Sigmoid colon (tissue), 4 donors: ENCODE results near the gene GTPBP4.

Experiments
- CTCF ChIP-seq, 4 experiments: fragments of 450-650 bp in 3 of 4; fragments of 200-600 bp in 1 of 4; IDR thresholded peaks; one replicate each; pipeline ENCODE4 v1.5.1; 2016 to 2019; ENCODE audit warnings: antibody characterized with exemption in 4 of 4, mild to moderate bottlenecking in 3 of 4, moderate library complexity in 2 of 4
- EP300 ChIP-seq, 4 donors: sonication (generic); formaldehyde crosslinking; IDR thresholded peaks; one replicate each; pipeline ENCODE4 v1.6.1; 2017; ENCODE audit warnings: antibody characterized with exemption in 4 of 4
- POLR2A ChIP-seq, 2 donors: fragments of 450-650 bp; IDR thresholded peaks; one replicate each; pipeline ENCODE4 v1.6.1; 2016; ENCODE audit warnings: antibody characterized with exemption in 2 of 2, mild to moderate bottlenecking in 2 of 2, moderate library complexity in 2 of 2
- POLR2AphosphoS5 ChIP-seq, 4 donors: sonication (generic); formaldehyde crosslinking; IDR thresholded peaks; one replicate each; pipeline ENCODE4 v1.6.1; 2017; ENCODE audit warnings: antibody characterized with exemption in 4 of 4

- TF ChIP-seq CTCF (IDR thresholded peaks at IDR 0.05) (no peak), POLR2A (IDR thresholded peaks at IDR 0.05) (no peak), POLR2AphosphoS5 (IDR thresholded peaks at IDR 0.05) (no peak), EP300 (IDR thresholded peaks at IDR 0.05) (no peak)
Measured at GRCh38 chr10:1041514-1041913, 53.3 kb downstream of the GTPBP4 start.
